ENCODE results near the gene PFKFB3.
"Not testable (repeated sequence)": the region's sequence is repeated elsewhere in the genome, so short reads cannot be mapped to it uniquely, and the experiment has no call there.

PFKFB3 gene

DNA sequence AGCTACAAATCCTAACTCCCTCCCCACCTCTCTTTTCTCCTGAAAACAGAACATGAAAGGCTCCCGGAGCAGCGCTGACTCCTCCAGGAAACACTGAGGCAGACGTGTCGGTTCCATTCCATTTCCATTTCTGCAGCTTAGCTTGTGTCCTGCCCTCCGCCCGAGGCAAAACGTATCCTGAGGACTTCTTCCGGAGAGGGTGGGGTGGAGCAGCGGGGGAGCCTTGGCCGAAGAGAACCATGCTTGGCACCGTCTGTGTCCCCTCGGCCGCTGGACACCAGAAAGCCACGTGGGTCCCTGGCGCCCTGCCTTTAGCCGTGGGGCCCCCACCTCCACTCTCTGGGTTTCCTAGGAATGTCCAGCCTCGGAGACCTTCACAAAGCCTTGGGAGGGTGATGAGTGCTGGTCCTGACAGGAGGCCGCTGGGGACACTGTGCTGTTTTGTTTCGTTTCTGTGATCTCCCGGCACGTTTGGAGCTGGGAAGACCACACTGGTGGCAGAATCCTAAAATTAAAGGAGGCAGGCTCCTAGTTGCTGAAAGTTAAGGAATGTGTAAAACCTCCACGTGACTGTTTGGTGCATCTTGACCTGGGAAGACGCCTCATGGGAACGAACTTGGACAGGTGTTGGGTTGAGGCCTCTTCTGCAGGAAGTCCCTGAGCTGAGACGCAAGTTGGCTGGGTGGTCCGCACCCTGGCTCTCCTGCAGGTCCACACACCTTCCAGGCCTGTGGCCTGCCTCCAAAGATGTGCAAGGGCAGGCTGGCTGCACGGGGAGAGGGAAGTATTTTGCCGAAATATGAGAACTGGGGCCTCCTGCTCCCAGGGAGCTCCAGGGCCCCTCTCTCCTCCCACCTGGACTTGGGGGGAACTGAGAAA is 30.4 kb downstream of the PFKFB3 start:
- DNase-seq (ENCODE audit: insufficient read length, low spot score) = no peak
- no peak for FAIRE-seq

DNA sequence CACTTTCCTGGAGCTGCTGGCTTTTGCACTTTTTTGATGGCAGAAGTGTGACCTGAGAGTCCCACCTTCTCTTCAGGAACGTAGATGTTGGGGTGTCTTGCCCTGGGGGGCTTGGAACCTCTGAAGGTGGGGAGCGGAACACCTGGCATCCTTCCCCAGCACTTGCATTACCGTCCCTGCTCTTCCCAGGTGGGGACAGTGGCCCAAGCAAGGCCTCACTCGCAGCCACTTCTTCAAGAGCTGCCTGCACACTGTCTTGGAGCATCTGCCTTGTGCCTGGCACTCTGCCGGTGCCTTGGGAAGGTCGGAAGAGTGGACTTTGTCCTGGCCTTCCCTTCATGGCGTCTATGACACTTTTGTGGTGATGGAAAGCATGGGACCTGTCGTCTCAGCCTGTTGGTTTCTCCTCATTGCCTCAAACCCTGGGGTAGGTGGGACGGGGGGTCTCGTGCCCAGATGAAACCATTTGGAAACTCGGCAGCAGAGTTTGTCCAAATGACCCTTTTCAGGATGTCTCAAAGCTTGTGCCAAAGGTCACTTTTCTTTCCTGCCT is 31.1 kb downstream of the PFKFB3 start:
- FAIRE-seq (no peak), DNase-seq (ENCODE audit: insufficient read length, low spot score) (no peak)

DNA sequence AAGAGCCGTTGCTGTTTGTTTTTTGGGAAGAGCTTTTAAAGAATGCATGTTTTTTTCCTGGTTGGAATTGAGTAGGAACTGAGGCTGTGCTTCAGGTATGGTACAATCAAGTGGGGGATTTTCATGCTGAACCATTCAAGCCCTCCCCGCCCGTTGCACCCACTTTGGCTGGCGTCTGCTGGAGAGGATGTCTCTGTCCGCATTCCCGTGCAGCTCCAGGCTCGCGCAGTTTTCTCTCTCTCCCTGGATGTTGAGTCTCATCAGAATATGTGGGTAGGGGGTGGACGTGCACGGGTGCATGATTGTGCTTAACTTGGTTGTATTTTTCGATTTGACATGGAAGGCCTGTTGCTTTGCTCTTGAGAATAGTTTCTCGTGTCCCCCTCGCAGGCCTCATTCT is 31.6 kb downstream of the PFKFB3 start:
- no peak for FAIRE-seq

GRCh38 chr10:6236349-6237198 is 33.8 kb downstream of the PFKFB3 start:
- DNase-seq (ENCODE audit: insufficient read length, low spot score) (no peak), FAIRE-seq (no peak)

More for the DNA sequence above, 31.6 kb downstream of the PFKFB3 start:
- DNase-seq (ENCODE audit: insufficient read length, low spot score) = no peak

- no peak for DNase-seq (ENCODE audit: insufficient read length, low spot score)
- FAIRE-seq = no peak
Observed at GRCh38 chr10:6237199-6237530, 34.4 kb downstream of the PFKFB3 start.

- not testable (repeated sequence) for DNase-seq (ENCODE audit: insufficient read length, low spot score); FAIRE-seq
Observed at GRCh38 chr10:6238587-6239212, 36.0 kb downstream of the PFKFB3 start.

DNA sequence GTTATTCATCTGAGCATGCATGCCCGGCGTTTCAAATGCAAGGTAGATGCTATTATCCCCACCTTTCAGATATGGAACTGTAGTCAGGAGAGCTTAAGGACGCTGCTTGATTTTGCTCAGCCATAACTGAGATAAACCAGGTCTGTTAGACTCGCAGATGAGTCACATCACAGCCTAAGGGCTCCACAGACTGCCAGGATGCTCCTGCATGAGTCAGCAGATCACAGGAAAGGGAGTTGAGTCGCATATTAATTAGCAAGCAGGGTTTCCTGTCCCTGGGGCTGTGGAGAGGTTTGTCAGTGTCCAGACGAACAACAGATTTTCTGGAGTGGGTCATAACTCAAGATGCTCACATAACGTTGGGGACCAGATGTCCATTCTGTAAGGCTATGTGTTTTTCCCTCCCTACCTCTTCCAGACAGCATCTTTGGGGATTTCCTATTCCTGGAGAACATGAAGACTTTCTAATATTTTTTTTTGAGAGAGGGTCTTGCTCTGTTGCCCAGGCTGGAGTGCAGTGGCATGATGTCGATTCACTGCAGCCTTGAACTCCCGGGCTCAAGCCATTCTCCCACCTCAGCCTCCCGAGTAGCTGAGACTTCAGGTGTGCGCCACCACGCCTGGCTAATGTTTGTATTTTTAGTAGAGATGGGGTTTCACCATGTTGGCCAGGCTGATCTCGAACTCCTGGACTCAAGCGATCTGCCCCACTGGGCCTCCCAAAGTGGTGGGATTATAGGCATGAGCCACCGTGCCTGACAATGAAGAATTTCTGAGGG is 36.7 kb downstream of the PFKFB3 start:
- DNase-seq (ENCODE audit: insufficient read length, low spot score) = no peak
- no peak for FAIRE-seq

DNA sequence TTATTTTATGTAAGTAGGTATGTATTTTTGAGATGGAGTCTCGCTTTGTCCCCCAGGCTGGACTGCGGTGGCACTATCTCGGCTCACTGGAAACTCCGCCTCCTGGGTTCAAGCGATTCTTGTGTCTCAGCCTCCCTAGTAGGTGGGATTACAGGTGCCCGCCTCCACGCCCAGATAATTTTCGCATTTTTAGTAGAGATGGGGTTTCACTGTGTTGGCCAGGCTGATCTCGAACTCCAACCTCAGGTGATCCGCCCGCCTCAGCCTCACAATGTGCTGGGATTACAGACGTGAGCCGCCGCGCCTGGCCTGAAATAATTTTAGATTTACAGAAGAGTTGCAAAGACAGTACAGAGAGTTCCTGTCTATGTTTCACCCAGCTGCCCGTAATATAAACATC is 37.5 kb downstream of the PFKFB3 start:
- FAIRE-seq (no peak), DNase-seq (ENCODE audit: insufficient read length, low spot score) (no peak)

DNA sequence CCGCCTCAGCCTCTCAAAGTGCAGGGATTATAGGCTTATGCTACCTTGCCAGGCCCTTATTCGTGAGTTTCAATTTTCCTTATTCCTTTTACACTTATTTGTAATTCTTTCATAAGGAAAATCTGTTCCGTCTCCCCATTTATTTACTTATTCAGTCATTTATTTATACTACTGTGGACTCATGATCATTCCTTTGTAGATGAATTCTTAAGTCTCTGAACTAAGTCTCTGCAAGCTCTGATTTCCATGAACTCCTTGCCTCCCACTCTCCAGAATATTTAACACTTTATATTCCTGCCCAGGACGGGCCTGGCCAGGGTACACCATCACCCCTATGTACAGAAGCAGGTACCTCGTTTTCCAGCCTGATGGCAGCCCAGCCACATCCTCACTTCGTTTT is 39.4 kb downstream of the PFKFB3 start:
- FAIRE-seq = no peak
- no peak for DNase-seq (ENCODE audit: insufficient read length, low spot score)

- FAIRE-seq (no peak), DNase-seq (ENCODE audit: insufficient read length, low spot score) (no peak)
Observed at GRCh38 chr10:6244510-6244909, 41.8 kb downstream of the PFKFB3 start.

- DNase-seq (ENCODE audit: insufficient read length, low spot score) (no peak), FAIRE-seq (no peak)
Observed at GRCh38 chr10:6247041-6247712, 44.4 kb downstream of the PFKFB3 start.

- DNase-seq (ENCODE audit: insufficient read length, low spot score); FAIRE-seq: not testable (repeated sequence)
Observed at GRCh38 chr10:6248908-6249307, 46.2 kb downstream of the PFKFB3 start.

- DNase-seq (ENCODE audit: insufficient read length, low spot score) (no peak), FAIRE-seq (no peak)
Observed at GRCh38 chr10:6249698-6250097, 47.0 kb downstream of the PFKFB3 start.

DNA sequence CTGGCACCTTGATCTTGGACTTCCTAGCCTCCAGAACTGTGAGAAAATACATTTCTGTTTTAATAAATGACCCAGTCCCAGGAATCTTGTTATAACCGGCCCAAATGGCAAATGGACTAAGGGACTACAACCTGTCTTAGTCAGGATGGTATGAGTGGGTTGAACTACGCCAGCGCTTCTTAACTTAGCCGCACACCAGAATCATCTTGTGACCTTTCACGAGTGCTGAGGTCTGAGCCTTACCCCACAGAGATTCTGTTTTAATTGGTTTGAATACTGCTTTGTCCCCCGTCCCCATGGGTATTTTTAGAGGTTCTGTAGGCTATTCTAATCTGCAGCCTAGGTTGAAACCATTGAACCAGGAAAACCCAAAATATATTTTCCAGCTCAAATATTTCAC is 48.0 kb downstream of the PFKFB3 start:
- DNase-seq (ENCODE audit: insufficient read length, low spot score) (no peak), FAIRE-seq (no peak)

- FAIRE-seq (no peak), DNase-seq (ENCODE audit: insufficient read length, low spot score) (no peak)
Observed at GRCh38 chr10:6254201-6254600, 51.5 kb downstream of the PFKFB3 start.

GRCh38 chr10:6255548-6256061 is 52.9 kb downstream of the PFKFB3 start:
- FAIRE-seq (no peak), DNase-seq (ENCODE audit: insufficient read length, low spot score) (no peak)

- DNase-seq (ENCODE audit: insufficient read length, low spot score) (no peak), FAIRE-seq (no peak)
Observed at GRCh38 chr10:6256439-6256838, 53.7 kb downstream of the PFKFB3 start.

DNA sequence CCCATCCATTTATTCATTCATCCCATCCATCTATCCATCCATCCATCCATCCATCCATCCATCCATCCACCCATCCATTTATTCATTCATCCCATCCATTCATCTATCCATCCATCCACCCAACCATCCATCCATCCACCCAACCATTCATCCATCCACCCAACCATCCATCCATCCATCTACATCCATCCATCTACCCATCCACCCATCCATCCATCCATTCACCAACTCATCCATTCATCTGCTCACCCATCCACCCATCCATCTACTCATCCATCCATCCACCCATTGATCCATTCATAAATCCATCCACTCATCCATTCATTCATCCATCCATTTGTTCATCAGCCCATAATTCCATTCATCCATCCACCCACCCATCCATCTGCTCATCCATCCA is 56.4 kb downstream of the PFKFB3 start:
- DNase-seq (ENCODE audit: insufficient read length, low spot score) (no peak), FAIRE-seq (no peak)

DNA sequence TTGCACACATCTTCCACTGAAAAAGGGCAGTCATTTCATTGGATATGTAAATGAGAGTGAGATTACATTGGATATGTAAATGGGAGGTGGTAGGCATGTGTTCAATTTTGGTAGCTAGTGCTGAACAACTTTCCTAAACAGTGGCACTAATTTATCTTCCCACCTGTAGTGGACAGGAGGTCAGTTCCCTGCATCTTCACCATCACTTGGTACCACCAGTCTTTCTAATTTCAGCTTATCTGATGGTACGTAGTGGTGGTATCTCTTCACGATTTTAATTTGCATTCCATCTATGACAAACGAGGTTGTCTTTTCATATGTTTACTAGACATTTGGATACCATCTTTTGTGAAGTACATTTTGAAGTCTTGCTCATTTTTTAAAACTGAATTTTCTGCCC is 58.1 kb downstream of the PFKFB3 start:
- FAIRE-seq (no peak), DNase-seq (ENCODE audit: insufficient read length, low spot score) (no peak)

DNA sequence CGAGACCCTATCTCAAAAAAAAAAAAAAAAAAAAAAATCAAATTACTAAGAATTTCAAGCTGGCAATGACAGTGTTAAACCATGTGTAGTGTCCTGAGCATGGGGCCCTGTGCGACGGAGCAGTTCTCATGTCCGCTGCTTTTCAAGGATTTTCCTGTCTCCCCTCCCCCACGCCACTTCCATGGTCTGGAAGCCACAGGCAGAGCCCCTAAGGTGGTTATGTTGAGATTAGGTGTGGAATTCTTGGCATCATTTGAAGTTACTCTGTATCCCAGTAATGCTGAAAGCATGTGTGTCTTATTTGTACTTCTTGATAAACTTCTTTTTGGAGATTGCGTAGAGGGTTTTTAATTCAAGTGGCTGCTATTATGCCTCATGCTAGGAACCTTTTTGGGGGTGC is 65.2 kb downstream of the PFKFB3 start:
- FAIRE-seq (no peak), DNase-seq (ENCODE audit: insufficient read length, low spot score) (no peak)
